ENCODE data around the gene NOX4. TPM values are rescaled to one million over a fixed set of nuclear protein-coding genes. Genes with fewer than 3 reads are reported as not detected.
A peak's percentile ranks its signal among the peaks of the same experiment; 100 is the strongest.
"Not testable (repeated sequence)": the region's sequence is repeated elsewhere in the genome, so short reads cannot be mapped to it uniquely, and the experiment has no call there.

The NOX4 gene
- polyA plus RNA-seq, 10 donors = 1.7 to 7.2 (median 3.1) TPM

GRCh38 chr11:89382986-89383385 is 108.2 kb downstream of the NOX4 start:
- not testable (repeated sequence) for DNase-seq

GRCh38 chr11:89381094-89381493 is 110.1 kb downstream of the NOX4 start:
- DNase-seq = peak; percentile 39 to 90 (median 69)

- DNase-seq = peak in 2 of 3 donors; percentile 11 to 19
Observed at GRCh38 chr11:89379976-89380771, 111.0 kb downstream of the NOX4 start.

- not testable (repeated sequence) for DNase-seq
Observed at GRCh38 chr11:89378986-89379385, 112.2 kb downstream of the NOX4 start.

- DNase-seq = not testable (repeated sequence)
Observed at GRCh38 chr11:89369356-89369755, 121.8 kb downstream of the NOX4 start.

- not testable (repeated sequence) for DNase-seq
Observed at GRCh38 chr11:89364856-89365255, 126.3 kb downstream of the NOX4 start.

GRCh38 chr11:89361734-89362133 is 129.4 kb downstream of the NOX4 start:
- no peak for DNase-seq

GRCh38 chr11:89359208-89359607 is 132.0 kb downstream of the NOX4 start:
- DNase-seq = not testable (repeated sequence)

GRCh38 chr11:89358761-89359160 is 132.4 kb downstream of the NOX4 start:
- no peak for DNase-seq

GRCh38 chr11:89355646-89356045 is 135.5 kb downstream of the NOX4 start:
- no peak for DNase-seq

GRCh38 chr11:89354513-89354912 is 136.7 kb downstream of the NOX4 start:
- DNase-seq = not testable (repeated sequence)

- no peak for DNase-seq
Observed at GRCh38 chr11:89347071-89347470, 144.1 kb downstream of the NOX4 start.

- DNase-seq = no peak
Observed at GRCh38 chr11:89346601-89347000, 144.6 kb downstream of the NOX4 start.

- not testable (repeated sequence) for DNase-seq
Observed at GRCh38 chr11:89342880-89343572, 148.1 kb downstream of the NOX4 start.

- not testable (repeated sequence) for DNase-seq
Observed at GRCh38 chr11:89340450-89340849, 150.7 kb downstream of the NOX4 start.

- DNase-seq = not testable (repeated sequence)
Observed at GRCh38 chr11:89338073-89338472, 153.1 kb downstream of the NOX4 start.

GRCh38 chr11:89337100-89337650 is 154.0 kb downstream of the NOX4 start:
- DNase-seq = not testable (repeated sequence)

GRCh38 chr11:89333704-89334103 is 157.5 kb downstream of the NOX4 start:
- DNase-seq = peak in 1 of 3 donors; percentile 23

GRCh38 chr11:89331940-89332339 is 159.2 kb downstream of the NOX4 start:
- not testable (repeated sequence) for DNase-seq

GRCh38 chr11:89327885-89328284 is 163.3 kb downstream of the NOX4 start:
- DNase-seq = no peak

GRCh38 chr11:89321401-89321800 is 169.8 kb downstream of the NOX4 start:
- DNase-seq = no peak

GRCh38 chr11:89310607-89311006 is 180.6 kb downstream of the NOX4 start:
- DNase-seq = not testable (repeated sequence)
